Common myeloid progenitor, CD34-positive (primary cell): ENCODE measurements around the gene ENGASE.
A peak's percentile ranks its signal among the peaks of the same experiment; 100 is the strongest.

Experiments
- CTCF ChIA-PET: fragments of 350-600 bp; sonication (Branson Sonifier 250); formaldehyde crosslinking; loops from one replicate; lab custom pipeline; 2021; ENCODE audit warnings: antibody characterized with exemption; lab: Charles Lee
- POLR2A ChIA-PET: fragments of 350-600 bp; sonication (Branson Sonifier 250); formaldehyde crosslinking; loops from one replicate; lab custom pipeline; 2021; ENCODE audit warnings: antibody characterized with exemption; lab: Charles Lee
- DNase-seq, 3 donors: peaks; one replicate each; pipeline versions ENCODE4 v3.0.0 to v3.0.0-alpha.2; 2013
- H3K27ac ChIP-seq, 2 experiments: 1 replicate in 1 of 2; 2 replicates in 1 of 2; pipeline ENCODE4 v1.7.0; 2013; ENCODE audit warnings: inconsistent platforms in 2 of 2, low read length in 2 of 2, mild to moderate bottlenecking in 2 of 2, low read depth in 1 of 2, moderate library complexity in 1 of 2; ENCODE audit not compliant: severe bottlenecking in 2 of 2, insufficient read depth in 1 of 2, poor library complexity in 1 of 2
- H3K27me3 ChIP-seq, 5 experiments: replicated peaks in 2 of 5; 1 replicate in 3 of 5; 2 replicates in 2 of 5; pipeline versions ENCODE4 v1.6.1 to v1.7.0; 2013; ENCODE audit warnings: low read length in 4 of 5, mild to moderate bottlenecking in 2 of 5, moderate library complexity in 2 of 5, inconsistent platforms in 1 of 5; ENCODE audit not compliant: insufficient read depth in 5 of 5, control insufficient read depth in 4 of 5
- H3K36me3 ChIP-seq, 4 experiments: 1 replicate in 2 of 4; 2 replicates in 2 of 4; pipeline versions ENCODE4 v1.6.1 to v1.7.0; 2013; ENCODE audit warnings: low read length in 3 of 4, control low read depth in 1 of 4, mild to moderate bottlenecking in 1 of 4; ENCODE audit not compliant: control insufficient read depth in 4 of 4, insufficient read depth in 4 of 4
- H3K4me1 ChIP-seq, 4 experiments: 1 replicate in 3 of 4; 2 replicates in 1 of 4; pipeline versions ENCODE4 v1.6.1 to v1.7.1; 2013; ENCODE audit warnings: low read length in 3 of 4, mild to moderate bottlenecking in 3 of 4, control low read depth in 1 of 4, inconsistent platforms in 1 of 4, moderate library complexity in 1 of 4; ENCODE audit not compliant: control insufficient read depth in 4 of 4, insufficient read depth in 4 of 4; ENCODE audit errors: control extremely low read depth in 1 of 4
- H3K4me3 ChIP-seq, 7 experiments: 1 replicate in 4 of 7; 2 replicates in 3 of 7; pipeline versions ENCODE4 v1.5.1 to v1.7.0; 2013; ENCODE audit warnings: mild to moderate bottlenecking in 7 of 7, low read length in 6 of 7, moderate library complexity in 6 of 7, inconsistent platforms in 2 of 7, low read depth in 2 of 7, control low read depth in 1 of 7; ENCODE audit not compliant: insufficient read depth in 4 of 7, control insufficient read depth in 1 of 7; ENCODE audit errors: extremely low read depth in 1 of 7
- H3K9me3 ChIP-seq, 5 experiments: 1 replicate in 4 of 5; 2 replicates in 1 of 5; pipeline versions ENCODE4 v1.6.1 to v1.7.1; 2013; ENCODE audit warnings: low read length in 4 of 5, mild to moderate bottlenecking in 2 of 5, inconsistent platforms in 1 of 5, low read depth in 1 of 5, moderate library complexity in 1 of 5; ENCODE audit not compliant: control insufficient read depth in 4 of 5, insufficient read depth in 2 of 5; ENCODE audit errors: control extremely low read depth in 1 of 5
- WGBS: methylation state at CpG from one replicate; pipeline ENCODE4 v1.1.5; 2013; ENCODE audit not compliant: insufficient coverage; 5-methylcytosine and 5-hydroxymethylcytosine counted together

The ENGASE gene

DNA sequence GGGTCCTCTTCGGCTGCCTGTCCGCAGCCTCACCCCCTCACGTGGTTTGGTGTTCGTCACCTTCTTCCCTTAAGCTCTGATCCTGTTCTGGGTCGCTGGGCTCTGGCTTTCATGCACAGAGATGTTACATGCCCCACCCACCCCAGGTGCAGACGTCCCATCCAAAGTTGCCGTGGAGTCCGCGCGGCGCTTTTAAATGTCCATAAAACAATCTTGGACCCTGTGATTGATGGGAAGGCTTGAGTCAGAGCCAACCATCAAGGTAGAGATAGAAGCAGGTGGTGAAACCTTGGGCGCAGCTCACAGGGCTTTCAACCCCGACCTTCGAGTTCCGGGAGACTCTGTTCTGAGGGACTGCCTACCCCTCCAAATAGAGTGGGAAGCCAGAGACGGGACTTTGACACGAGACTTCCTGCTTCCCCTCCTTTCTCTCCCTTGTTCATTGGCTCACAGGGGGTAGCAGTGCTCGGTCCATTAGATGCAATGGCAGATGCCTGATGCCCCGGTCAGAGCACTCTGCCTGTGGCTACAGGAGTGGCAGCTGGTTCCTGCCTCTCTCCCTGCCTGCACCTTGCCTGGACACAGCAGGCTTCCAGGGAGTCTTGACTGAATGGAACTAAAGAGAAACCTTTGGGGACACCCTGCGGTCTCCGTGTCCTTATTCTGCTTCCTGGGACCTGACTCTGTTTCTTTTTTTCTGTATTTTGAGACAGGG lies 4.0 kb downstream of the ENGASE start:
- Histone ChIP-seq H3K4me1 (peaks cover 5 to 18% (median 14%) of the 10 kb centered on the region in 4 experiments), H3K36me3 (peaks cover 2 to 51% (median 40%) of the 10 kb centered on the region in 4 experiments), H3K27ac (no peak overlapping the region), H3K9me3 (no peaks in the 10 kb centered on the region), H3K27me3 (no peaks in the 10 kb centered on the region), H3K4me3 (no peak overlapping the region)
- no peak for DNase-seq
- ChIA-PET POLR2A (no interaction called here), CTCF (interaction anchor here (1.0 to 1.2 kb wide), 4 partner anchors 9 to 307 kb away, joined by 3 to 4 read pairs (median 4); no protein-coding TSS in a partner anchor)
- WGBS = 95% methylated on average over 17 of the region's 21 CpGs

GRCh38 chr17:79079421-79080200 lies 5.0 kb downstream of the ENGASE start:
- peaks cover 2 to 61% (median 46%) of the 10 kb centered on the region in 4 experiments for H3K36me3 ChIP-seq
- POLR2A ChIA-PET = no interaction called here
- 93% methylated on average over 20 of the region's 22 CpGs for WGBS
- H3K4me1 ChIP-seq = peaks cover 5 to 13% (median 10%) of the 10 kb centered on the region in 4 experiments
- H3K27me3 ChIP-seq = no peaks in the 10 kb centered on the region
- H3K4me3 ChIP-seq = no peak overlapping the region
- no peak overlapping the region for H3K27ac ChIP-seq
- no peaks in the 10 kb centered on the region for H3K9me3 ChIP-seq
- DNase-seq = no peak
- CTCF ChIA-PET = interaction anchor here (1.2 to 1.9 kb wide), 2 partner anchors 10 to 15 kb away, joined by 4 to 5 read pairs; no protein-coding TSS in a partner anchor

GRCh38 chr17:79080349-79080748 lies 5.7 kb downstream of the ENGASE start:
- H3K9me3 ChIP-seq = no peaks in the 10 kb centered on the region
- H3K27me3 ChIP-seq = no peaks in the 10 kb centered on the region
- POLR2A ChIA-PET = no interaction called here
- H3K27ac ChIP-seq = no peak overlapping the region
- peaks cover 5 to 10% (median 8%) of the 10 kb centered on the region in 4 experiments for H3K4me1 ChIP-seq
- H3K4me3 ChIP-seq = no peak overlapping the region
- 95% methylated on average over 18 of the region's 18 CpGs for WGBS
- no peak for DNase-seq
- H3K36me3 ChIP-seq = peaks cover 2 to 69% (median 51%) of the 10 kb centered on the region in 4 experiments
- CTCF ChIA-PET = interaction anchor here (1.0 to 11.6 kb wide), 3 partner anchors 9 to 312 kb away, joined by 3 to 136 read pairs (median 5); no protein-coding TSS in a partner anchor

- CTCF ChIA-PET = interaction anchor here (0.8 to 11.6 kb wide), 6 partner anchors 8 to 312 kb away, joined by 3 to 136 read pairs (median 5); no protein-coding TSS in a partner anchor
- H3K4me3 ChIP-seq = no peak overlapping the region
- no peaks in the 10 kb centered on the region for H3K27me3 ChIP-seq
- H3K4me1 ChIP-seq = peaks cover 2 to 6% (median 3%) of the 10 kb centered on the region in 4 experiments
- H3K36me3 ChIP-seq = peaks cover 2 to 73% (median 53%) of the 10 kb centered on the region in 4 experiments
- H3K27ac ChIP-seq = no peak overlapping the region
- 94% methylated on average over 7 of the region's 17 CpGs for WGBS
- POLR2A ChIA-PET = no interaction called here
- DNase-seq = no peak
- no peaks in the 10 kb centered on the region for H3K9me3 ChIP-seq
These were observed 6.2 kb downstream of the ENGASE start for GRCh38 chr17:79080761-79081290.

DNA sequence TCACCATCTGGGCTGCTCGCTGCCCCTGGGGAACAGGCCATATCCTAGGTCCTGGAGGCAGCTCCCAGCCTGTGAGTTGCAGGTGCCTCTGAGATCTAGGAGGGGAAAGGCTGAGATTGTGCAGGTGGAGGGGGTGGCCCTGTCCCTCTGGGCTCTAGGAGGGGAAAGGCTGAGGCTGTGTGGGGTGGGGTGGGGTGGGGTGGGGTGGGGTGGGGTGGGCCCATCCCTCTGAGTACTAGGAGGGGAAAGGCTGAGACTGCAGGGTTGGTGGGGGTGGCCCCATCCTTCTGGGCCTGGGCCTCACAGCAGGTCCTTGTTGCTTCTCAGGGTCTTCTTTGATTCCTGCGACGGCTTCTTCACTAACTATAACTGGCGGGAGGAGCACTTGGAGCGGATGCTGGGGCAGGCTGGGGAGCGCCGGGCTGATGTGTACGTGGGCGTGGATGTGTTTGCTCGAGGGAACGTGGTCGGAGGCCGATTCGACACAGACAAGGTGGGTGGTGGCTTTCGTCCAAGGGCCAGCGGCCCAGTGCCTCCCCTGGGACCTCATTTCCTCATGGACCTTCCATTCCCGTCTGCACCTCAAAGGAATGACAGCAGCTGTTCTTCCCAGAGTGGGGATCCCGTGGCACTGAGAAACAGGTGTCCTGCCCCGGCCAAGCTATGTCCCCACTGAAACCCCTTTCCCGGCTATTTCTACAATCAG lies 7.1 kb downstream of the ENGASE start:
- 92% methylated on average over 13 of the region's 20 CpGs for WGBS
- Histone ChIP-seq H3K4me1 (no peaks in the 10 kb centered on the region), H3K4me3 (no peak overlapping the region), H3K27me3 (no peaks in the 10 kb centered on the region), H3K27ac (no peak overlapping the region), H3K9me3 (no peaks in the 10 kb centered on the region), H3K36me3 (peaks cover 2 to 82% (median 55%) of the 10 kb centered on the region in 4 experiments)
- ChIA-PET CTCF (interaction anchor here (0.8 to 11.6 kb wide), 10 partner anchors 8 to 627 kb away, joined by 3 to 136 read pairs (median 5); no protein-coding TSS in a partner anchor), POLR2A (no interaction called here)
- no peak for DNase-seq

DNA sequence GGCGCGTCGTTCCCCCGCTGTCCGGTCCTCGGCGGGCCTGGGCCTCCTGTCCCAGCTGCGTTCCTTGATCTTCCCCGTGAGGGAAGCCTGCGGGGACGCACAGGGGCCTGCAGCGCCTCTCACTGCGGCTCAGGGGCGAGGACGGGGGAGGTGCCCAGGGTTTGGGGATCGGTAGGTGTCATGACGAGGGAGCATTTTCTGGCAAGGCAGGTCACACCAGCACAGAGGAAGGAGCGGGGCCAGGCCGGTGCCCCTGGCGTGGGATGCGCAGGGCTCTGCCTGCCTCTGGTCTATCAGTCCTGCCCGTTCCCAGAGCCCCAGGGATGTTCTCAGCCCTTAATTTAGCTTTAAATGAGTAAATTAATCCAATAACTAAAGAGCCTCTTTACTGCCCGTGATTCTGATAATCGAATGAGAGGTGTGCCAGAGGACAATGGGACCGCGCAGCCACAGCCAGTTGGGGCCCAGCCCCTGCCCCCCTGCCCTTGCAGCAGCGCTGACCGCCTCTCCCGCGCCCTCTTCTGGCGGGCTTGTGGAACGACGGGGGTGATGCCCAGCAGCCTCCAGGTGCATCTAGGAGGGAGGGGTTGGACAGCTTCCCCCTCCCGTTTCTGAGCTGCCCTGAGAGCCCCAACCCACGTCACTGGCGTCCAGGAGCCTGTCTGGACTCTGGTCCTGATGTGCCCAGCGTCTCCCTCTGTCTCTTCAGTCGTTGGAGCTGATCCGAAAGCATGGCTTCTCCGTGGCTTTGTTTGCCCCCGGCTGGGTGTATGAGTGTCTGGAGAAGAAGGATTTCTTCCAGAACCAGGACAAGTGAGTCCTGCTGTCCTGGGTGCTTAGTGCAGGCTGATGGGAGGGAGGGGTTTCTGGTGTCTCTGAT lies 7.9 kb downstream of the ENGASE start:
- ChIA-PET POLR2A (interaction anchor here (0.5 kb wide), 1 partner anchor 614 kb away, joined by 4 read pairs; no protein-coding TSS in a partner anchor), CTCF (interaction anchor here (0.7 to 11.6 kb wide), 13 partner anchors 9 to 626 kb away, joined by 3 to 136 read pairs (median 4); no protein-coding TSS in a partner anchor)
- Histone ChIP-seq H3K27me3 (no peaks in the 10 kb centered on the region), H3K27ac (no peak overlapping the region), H3K4me3 (no peak overlapping the region), H3K9me3 (no peaks in the 10 kb centered on the region), H3K36me3 (peaks cover 2 to 89% (median 58%) of the 10 kb centered on the region in 4 experiments), H3K4me1 (no peaks in the 10 kb centered on the region)
- DNase-seq = peak; percentile 26 to 45 (median 45)
- WGBS = 77% methylated on average over 37 of the region's 41 CpGs
